Hematopoietic multipotent progenitor cell treated with erythropoietin and hydrocortisone succinate and interleukin-3 and kit ligand, for 17 days (in vitro differentiated cells): ENCODE data around the gene HNRNPUL1.
"Not testable (repeated sequence)": the region's sequence is repeated elsewhere in the genome, so short reads cannot be mapped to it uniquely, and the experiment has no call there.

Experiments used
- DNase-seq: peaks from one replicate; pipeline ENCODE4 v3.0.0-alpha.2; 2015; ENCODE audit warnings: low spot score

Gene HNRNPUL1

GRCh38 chr19:41325947-41326706 lies 62.0 kb downstream of the HNRNPUL1 start:
- DNase-seq, result no peak

- no peak for DNase-seq
Measured at GRCh38 chr19:41327076-41327575, 63.0 kb downstream of the HNRNPUL1 start.

GRCh38 chr19:41327576-41328156 lies 63.5 kb downstream of the HNRNPUL1 start:
- DNase-seq, result no peak

GRCh38 chr19:41328157-41328841 lies 64.1 kb downstream of the HNRNPUL1 start:
- DNase-seq, result no peak

GRCh38 chr19:41328842-41329225 lies 64.7 kb downstream of the HNRNPUL1 start:
- DNase-seq, result no peak

- no peak for DNase-seq
Measured at GRCh38 chr19:41330481-41330880, 66.3 kb downstream of the HNRNPUL1 start.

- DNase-seq, result no peak
Measured at GRCh38 chr19:41330946-41331678, 66.9 kb downstream of the HNRNPUL1 start.

- no peak for DNase-seq
Measured at GRCh38 chr19:41332000-41332399, 67.8 kb downstream of the HNRNPUL1 start.

- no peak for DNase-seq
Measured at GRCh38 chr19:41332468-41332867, 68.3 kb downstream of the HNRNPUL1 start.

- DNase-seq, result no peak
Measured at GRCh38 chr19:41334793-41335192, 70.6 kb downstream of the HNRNPUL1 start.

- no peak for DNase-seq
Measured at GRCh38 chr19:41335467-41335866, 71.3 kb downstream of the HNRNPUL1 start.

- DNase-seq, result no peak
Measured at GRCh38 chr19:41339936-41340335, 75.8 kb downstream of the HNRNPUL1 start.

- no peak for DNase-seq
Measured at GRCh38 chr19:41341669-41342490, 77.7 kb downstream of the HNRNPUL1 start.

- no peak for DNase-seq
Measured at GRCh38 chr19:41344162-41344561, 80.0 kb downstream of the HNRNPUL1 start.

GRCh38 chr19:41346916-41347315 lies 82.7 kb downstream of the HNRNPUL1 start:
- DNase-seq, result not testable (repeated sequence)

GRCh38 chr19:41350735-41351338 lies 86.7 kb downstream of the HNRNPUL1 start:
- peak; percentile 21 for DNase-seq

GRCh38 chr19:41351339-41352245 lies 87.4 kb downstream of the HNRNPUL1 start:
- peak; percentile 70 for DNase-seq

GRCh38 chr19:41352279-41352608 lies 88.1 kb downstream of the HNRNPUL1 start:
- no peak for DNase-seq

GRCh38 chr19:41352609-41353465 lies 88.7 kb downstream of the HNRNPUL1 start:
- DNase-seq, result peak; percentile 61
